Skeletal muscle satellite cell (primary cell): Measurements from ENCODE around the gene PCDHGB6.
"Not testable (repeated sequence)": the region's sequence is repeated elsewhere in the genome, so short reads cannot be mapped to it uniquely, and the experiment has no call there.

Experiments
- H3K27me3 ChIP-seq: 2 replicates; pipeline ENCODE4 v1.7.0; 2013; ENCODE audit warnings: low read length; ENCODE audit not compliant: control insufficient read depth, insufficient read depth
- H3K36me3 ChIP-seq: 2 replicates; pipeline ENCODE4 v1.7.0; 2013; ENCODE audit warnings: mild to moderate bottlenecking, control low read depth, low read length; ENCODE audit not compliant: insufficient read depth
- H3K4me1 ChIP-seq: 2 replicates; pipeline ENCODE4 v1.7.0; 2013; ENCODE audit warnings: low read length; ENCODE audit not compliant: control insufficient read depth, insufficient read depth
- H3K4me2 ChIP-seq: 2 replicates; pipeline ENCODE4 v1.7.0; 2013; ENCODE audit warnings: mild to moderate bottlenecking, low read length
- H3K4me3 ChIP-seq: 2 replicates; pipeline ENCODE4 v1.7.0; 2013; ENCODE audit warnings: low read length
- H3K9ac ChIP-seq: 2 replicates; pipeline ENCODE4 v1.7.0; 2013; ENCODE audit warnings: mild to moderate bottlenecking, low read depth, low read length, moderate library complexity
- H3K9me3 ChIP-seq: replicated peaks from 2 replicates; pipeline ENCODE4 v1.7.0; 2013; ENCODE audit warnings: mild to moderate bottlenecking, control low read depth, low read length

PCDHGB6 gene

GRCh38 chr5:141431286-141431685, 23.5 kb downstream of the PCDHGB6 start:
- Histone ChIP-seq H3K27me3 (no peaks in the 10 kb centered on the region), H3K4me2 (peak overlapping the region; percentile 74), H3K9me3 (peaks cover 34% of the 10 kb centered on the region), H3K4me1 (no peaks in the 10 kb centered on the region), H3K4me3 (peak overlapping the region; percentile 52), H3K9ac (no peak overlapping the region), H3K36me3 (peaks cover 3% of the 10 kb centered on the region)

GRCh38 chr5:141432308-141432707, 24.5 kb downstream of the PCDHGB6 start:
- peaks cover 26% of the 10 kb centered on the region for H3K9me3 ChIP-seq
- not testable (repeated sequence) for H3K9ac ChIP-seq, H3K36me3 ChIP-seq, H3K4me2 ChIP-seq, H3K4me1 ChIP-seq, H3K27me3 ChIP-seq, H3K4me3 ChIP-seq

GRCh38 chr5:141432726-141433125, 24.9 kb downstream of the PCDHGB6 start:
- H3K9me3 ChIP-seq, result peaks cover 22% of the 10 kb centered on the region
- H3K4me1 ChIP-seq, H3K4me3 ChIP-seq, H3K27me3 ChIP-seq, H3K36me3 ChIP-seq, H3K4me2 ChIP-seq, H3K9ac ChIP-seq: not testable (repeated sequence)

GRCh38 chr5:141434006-141434405, 26.2 kb downstream of the PCDHGB6 start:
- peaks cover 3% of the 10 kb centered on the region for H3K36me3 ChIP-seq
- H3K9ac ChIP-seq, result no peak overlapping the region
- no peak overlapping the region for H3K4me3 ChIP-seq
- H3K4me2 ChIP-seq, result no peak overlapping the region
- H3K9me3 ChIP-seq, result peaks cover 15% of the 10 kb centered on the region
- no peaks in the 10 kb centered on the region for H3K4me1 ChIP-seq
- no peaks in the 10 kb centered on the region for H3K27me3 ChIP-seq

GRCh38 chr5:141437221-141437620, 29.4 kb downstream of the PCDHGB6 start:
- H3K9ac ChIP-seq, result no peak overlapping the region
- no peaks in the 10 kb centered on the region for H3K36me3 ChIP-seq
- H3K9me3 ChIP-seq, result peaks cover 5% of the 10 kb centered on the region
- H3K27me3 ChIP-seq, result no peaks in the 10 kb centered on the region
- H3K4me3 ChIP-seq, result no peak overlapping the region
- no peaks in the 10 kb centered on the region for H3K4me1 ChIP-seq
- no peak overlapping the region for H3K4me2 ChIP-seq

GRCh38 chr5:141439411-141440141, 31.8 kb downstream of the PCDHGB6 start:
- no peak overlapping the region for H3K9ac ChIP-seq
- H3K27me3 ChIP-seq, result no peaks in the 10 kb centered on the region
- H3K36me3 ChIP-seq, result no peaks in the 10 kb centered on the region
- H3K4me2 ChIP-seq, result no peak overlapping the region
- no peaks in the 10 kb centered on the region for H3K4me1 ChIP-seq
- H3K9me3 ChIP-seq, result peaks cover 5% of the 10 kb centered on the region
- H3K4me3 ChIP-seq, result no peak overlapping the region

- H3K4me1 ChIP-seq, result no peaks in the 10 kb centered on the region
- H3K4me2 ChIP-seq, result no peak overlapping the region
- H3K9ac ChIP-seq, result no peak overlapping the region
- H3K4me3 ChIP-seq, result no peak overlapping the region
- H3K9me3 ChIP-seq, result peaks cover 5% of the 10 kb centered on the region
- no peaks in the 10 kb centered on the region for H3K27me3 ChIP-seq
- H3K36me3 ChIP-seq, result no peaks in the 10 kb centered on the region
Measured at GRCh38 chr5:141440341-141440740, 32.5 kb downstream of the PCDHGB6 start.

GRCh38 chr5:141441571-141442170, 33.9 kb downstream of the PCDHGB6 start:
- Histone ChIP-seq H3K4me2 (no peak overlapping the region), H3K4me3 (no peak overlapping the region), H3K9me3 (peaks cover 5% of the 10 kb centered on the region), H3K27me3 (no peaks in the 10 kb centered on the region), H3K36me3 (no peaks in the 10 kb centered on the region), H3K9ac (no peak overlapping the region), H3K4me1 (no peaks in the 10 kb centered on the region)
